NCI-H2107 treated with DMSO at 0.1 percent for 48 hours (cell line): ENCODE measurements around the gene RHOC.
"Not testable (repeated sequence)": the region's sequence is repeated elsewhere in the genome, so short reads cannot be mapped to it uniquely, and the experiment has no call there.

Experiments
- DNase-seq: peaks from one replicate; lab custom pipeline; 2025; ENCODE audit not compliant: unreplicated experiment; lab: John Stamatoyannopoulos, UW

Gene RHOC

GRCh38 chr1:112706505-112707220 lies at the start of gene RHOC:
RHOC (minus strand) TSS chr1:112707127; CDS start chr1:112703799, 3,328 bp downstream.
- DNase-seq: no peak

- no peak for DNase-seq
Measured at GRCh38 chr1:112754116-112754628, 47.2 kb upstream of the RHOC start.

- no peak for DNase-seq
Measured at GRCh38 chr1:112748396-112748795, 41.5 kb upstream of the RHOC start.

- DNase-seq: no peak
Measured at GRCh38 chr1:112744009-112744578, 37.2 kb upstream of the RHOC start.

GRCh38 chr1:112743174-112744008 lies 36.5 kb upstream of the RHOC start:
- no peak for DNase-seq

- no peak for DNase-seq
Measured at GRCh38 chr1:112737573-112737972, 30.6 kb upstream of the RHOC start.

- no peak for DNase-seq
Measured at GRCh38 chr1:112735752-112736151, 28.8 kb upstream of the RHOC start.

GRCh38 chr1:112731451-112731850 lies 24.5 kb upstream of the RHOC start:
- no peak for DNase-seq

GRCh38 chr1:112729909-112730308 lies 23.0 kb upstream of the RHOC start:
- DNase-seq: no peak

GRCh38 chr1:112729011-112729410 lies 22.1 kb upstream of the RHOC start:
- not testable (repeated sequence) for DNase-seq

- not testable (repeated sequence) for DNase-seq
Measured at GRCh38 chr1:112728306-112728971, 21.5 kb upstream of the RHOC start.

- DNase-seq: no peak
Measured at GRCh38 chr1:112727716-112728115, 20.8 kb upstream of the RHOC start.

- DNase-seq: not testable (repeated sequence)
Measured at GRCh38 chr1:112724240-112724639, 17.3 kb upstream of the RHOC start.

- DNase-seq: no peak
Measured at GRCh38 chr1:112723511-112723839, 16.5 kb upstream of the RHOC start.

- peak; percentile 35 for DNase-seq
Measured at GRCh38 chr1:112722601-112723510, 15.9 kb upstream of the RHOC start.

GRCh38 chr1:112721966-112722524 lies 15.1 kb upstream of the RHOC start:
- no peak for DNase-seq

GRCh38 chr1:112721294-112721693 lies 14.4 kb upstream of the RHOC start:
- not testable (repeated sequence) for DNase-seq

GRCh38 chr1:112720800-112721199 lies 13.9 kb upstream of the RHOC start:
- DNase-seq: no peak

GRCh38 chr1:112719706-112720105 lies 12.8 kb upstream of the RHOC start:
- no peak for DNase-seq
